IMR-90 (cell line): ENCODE data around the gene SRRM2. TPM values are rescaled to one million over a fixed set of nuclear protein-coding genes. Genes with fewer than 3 reads are reported as not detected.

Source experiments
- BHLHE40 ChIP-seq: fragments of 150-350 bp; IDR thresholded peaks from 2 replicates; pipeline ENCODE4 v1.6.1; 2016; ENCODE audit warnings: mild to moderate bottlenecking, low read depth, low read length
- POLR2A ChIP-seq: IDR thresholded peaks from 2 replicates; pipeline ENCODE4 v1.6.1; 2012; ENCODE audit warnings: mild to moderate bottlenecking, low read depth, low read length
- RCOR1 ChIP-seq: IDR thresholded peaks from 2 replicates; pipeline ENCODE4 v1.6.1; 2012; ENCODE audit warnings: mild to moderate bottlenecking, low read length, improper control_type of control experiment; ENCODE audit not compliant: insufficient replicate concordance
- SMC3 ChIP-seq: fragments of 150-350 bp; IDR thresholded peaks from 2 replicates; pipeline ENCODE4 v1.6.1; 2016; ENCODE audit warnings: low read depth, mild to moderate bottlenecking, antibody characterized with exemption, low read length, moderate library complexity
- polyA plus RNA-seq, 3 experiments: library from polyadenylated mRNA; depleted of rRNA; stranded (reverse); fragments of >200 nt; gene quantifications; 2 replicates each; pipeline ENCODE4 v1.2.3, GENCODE V29; 2012; ENCODE audit warnings: low replicate concordance in 1 of 3
- total RNA-seq: library from RNA; depleted of rRNA; stranded (reverse); fragments of >200 nt; gene quantifications from 2 replicates; pipeline ENCODE4 v1.2.3, GENCODE V29; 2012
- TF ChIP-seq, protein P1 (sequence below): fragments of 150-350 bp; IDR thresholded peaks from 2 replicates; pipeline ENCODE4 v1.6.1; 2016; ENCODE audit warnings: low read depth, mild to moderate bottlenecking, low read length, moderate library complexity, borderline replicate concordance

Gene SRRM2
- total and polyA plus RNA-seq, 2 of the 4 experiments (the other 2 are of a cell fraction), result 20.3 to 300 TPM

DNA sequence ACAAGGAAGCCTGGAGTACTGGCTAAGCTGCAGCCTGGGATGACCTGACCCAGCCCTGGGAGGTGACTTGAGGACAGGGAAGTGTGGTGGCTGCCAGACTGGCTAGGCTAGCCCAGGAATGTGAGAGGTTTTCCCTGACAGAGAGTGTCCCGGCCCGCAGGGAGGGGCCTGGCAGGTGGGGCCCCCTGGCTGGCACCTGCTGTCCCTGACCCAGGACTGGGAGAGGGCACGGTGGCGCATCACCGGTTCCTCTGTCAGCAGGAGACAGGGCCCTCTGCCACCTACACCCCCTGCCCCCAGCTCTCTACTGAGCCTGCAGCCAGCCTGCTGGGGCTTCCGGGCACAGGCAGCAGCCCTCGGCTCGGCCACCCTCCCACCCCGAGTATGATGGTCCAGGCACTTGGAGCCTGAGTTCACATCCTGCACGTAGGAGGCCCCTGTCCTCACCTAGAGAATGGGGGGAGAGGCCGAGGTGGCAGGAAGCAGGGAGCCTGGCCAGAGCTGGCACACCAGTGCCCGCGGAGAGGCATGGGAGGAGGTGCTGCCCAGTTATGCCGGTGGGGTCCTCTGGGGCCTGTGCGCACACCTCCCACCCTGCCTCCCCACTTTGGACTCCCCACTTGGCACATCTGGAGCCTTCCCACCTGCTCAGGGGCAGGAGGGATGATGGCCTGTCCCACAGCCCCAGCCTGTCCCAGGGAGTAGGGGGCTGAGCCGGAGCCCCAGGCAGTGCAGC, 32.9 kb upstream of the SRRM2 start (continued):
- TF ChIP-seq, protein P1, sequence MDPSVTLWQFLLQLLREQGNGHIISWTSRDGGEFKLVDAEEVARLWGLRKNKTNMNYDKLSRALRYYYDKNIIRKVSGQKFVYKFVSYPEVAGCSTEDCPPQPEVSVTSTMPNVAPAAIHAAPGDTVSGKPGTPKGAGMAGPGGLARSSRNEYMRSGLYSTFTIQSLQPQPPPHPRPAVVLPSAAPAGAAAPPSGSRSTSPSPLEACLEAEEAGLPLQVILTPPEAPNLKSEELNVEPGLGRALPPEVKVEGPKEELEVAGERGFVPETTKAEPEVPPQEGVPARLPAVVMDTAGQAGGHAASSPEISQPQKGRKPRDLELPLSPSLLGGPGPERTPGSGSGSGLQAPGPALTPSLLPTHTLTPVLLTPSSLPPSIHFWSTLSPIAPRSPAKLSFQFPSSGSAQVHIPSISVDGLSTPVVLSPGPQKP, result no peak
- TF ChIP-seq SMC3 (no peak), BHLHE40 (no peak), RCOR1 (no peak), POLR2A (no peak)
